Activated naive CD8-positive, alpha-beta T cell treated with anti-CD3 and anti-CD28 coated beads, Interleukin-2, amount 10 ng/mL, durations not matched to agents 7 days and 5 days (primary cell): ENCODE measurements around the gene CSN3. TPM values are rescaled to one million over a fixed set of nuclear protein-coding genes. Genes with fewer than 3 reads are reported as not detected.

Source experiments
- total RNA-seq, 2 experiments: library from RNA; stranded (reverse); gene quantifications; one replicate each; pipeline ENCODE4 v1.2.3, GENCODE V29; 2021

CSN3 gene
- total RNA-seq, 2 experiments from 2014 or later: not detected

Other genes starting within 250 kb of the CSN3 start
- not detected for gene STATH, start 246.6 kb upstream of the CSN3 start, total RNA-seq
- gene HTN3, start 214.1 kb upstream of the CSN3 start, total RNA-seq: not detected
- not detected for gene HTN1, start 192.2 kb upstream of the CSN3 start, total RNA-seq
- not detected for gene PRR27, start 88.4 kb upstream of the CSN3 start, total RNA-seq
- not detected for gene ODAM, start 46.9 kb upstream of the CSN3 start, total RNA-seq
- not detected for gene FDCSP, start 16.5 kb upstream of the CSN3 start, total RNA-seq
- gene CABS1, start 92.4 kb downstream of the CSN3 start, total RNA-seq: not detected
- not detected for gene SMR3A, start 118.2 kb downstream of the CSN3 start, total RNA-seq
- not detected for gene SMR3B, start 140.5 kb downstream of the CSN3 start, total RNA-seq
- gene OPRPN, start 155.3 kb downstream of the CSN3 start, total RNA-seq: not detected
- gene MUC7, start 229.6 kb downstream of the CSN3 start, total RNA-seq: not detected